T-helper 1 cell treated with Interleukin-12 subunit alpha and Interleukin-12 subunit beta and Interleukin-4 antibody, amounts not matched to agents 30 μg/mL and 1 μg/mL, for 36 hours (primary cell): ENCODE data around the gene GATD1.
A peak's percentile ranks its signal among the peaks of the same experiment; 100 is the strongest.

Source experiments
- H3K27ac Mint-ChIP-seq: one replicate; pipeline ENCODE4 v1.8.0; 2021; ENCODE audit warnings: mild to moderate bottlenecking, mixed read lengths
- H3K27me3 Mint-ChIP-seq: one replicate; pipeline ENCODE4 v1.8.0; 2021; ENCODE audit warnings: low read depth, mixed read lengths
- H3K36me3 Mint-ChIP-seq: one replicate; pipeline ENCODE4 v1.8.0; 2021; ENCODE audit warnings: low read depth, mixed read lengths
- H3K4me1 Mint-ChIP-seq: one replicate; pipeline ENCODE4 v1.8.0; 2021; ENCODE audit warnings: low read depth, mixed read lengths
- H3K4me3 Mint-ChIP-seq: one replicate; pipeline ENCODE4 v1.8.0; 2021; ENCODE audit warnings: mild to moderate bottlenecking, moderate library complexity, mixed read lengths
- H3K9me3 Mint-ChIP-seq: one replicate; pipeline ENCODE4 v1.8.0; 2021; ENCODE audit warnings: mixed read lengths

Gene GATD1

GRCh38 chr11:794013-794765 lies 16.9 kb upstream of the GATD1 start:
- no peaks in the 10 kb centered on the region for H3K27me3 Mint-ChIP-seq
- peaks cover 4% of the 10 kb centered on the region for H3K36me3 Mint-ChIP-seq
- H3K4me1 Mint-ChIP-seq: peaks cover 8% of the 10 kb centered on the region
- H3K4me3 Mint-ChIP-seq: no peak overlapping the region
- peak overlapping the region; percentile 45 for H3K27ac Mint-ChIP-seq
- H3K9me3 Mint-ChIP-seq: no peaks in the 10 kb centered on the region

DNA sequence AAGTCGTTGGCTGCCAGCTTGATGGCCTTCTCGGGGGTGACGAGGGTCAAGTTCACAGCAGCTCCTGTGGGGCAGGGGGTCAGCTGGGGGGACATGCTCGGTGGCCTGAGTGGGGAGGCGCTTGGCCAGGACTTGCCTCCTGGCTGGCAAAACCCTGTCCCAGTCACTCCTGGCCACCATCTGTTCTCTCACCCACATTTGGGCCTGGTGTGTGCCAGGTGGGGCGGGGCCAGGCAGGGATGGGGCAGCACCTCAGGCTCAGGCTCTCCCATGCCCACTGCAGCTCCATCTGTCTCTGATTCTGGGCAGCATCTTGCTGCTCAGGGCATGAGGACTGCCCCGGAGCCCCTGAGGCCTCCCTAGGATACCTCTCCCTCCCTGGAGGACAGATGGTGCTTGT lies 16.3 kb upstream of the GATD1 start:
- H3K9me3 Mint-ChIP-seq: no peaks in the 10 kb centered on the region
- H3K36me3 Mint-ChIP-seq: peaks cover 4% of the 10 kb centered on the region
- no peaks in the 10 kb centered on the region for H3K27me3 Mint-ChIP-seq
- H3K27ac Mint-ChIP-seq: peak overlapping the region; percentile 45
- H3K4me1 Mint-ChIP-seq: peaks cover 8% of the 10 kb centered on the region
- no peak overlapping the region for H3K4me3 Mint-ChIP-seq

DNA sequence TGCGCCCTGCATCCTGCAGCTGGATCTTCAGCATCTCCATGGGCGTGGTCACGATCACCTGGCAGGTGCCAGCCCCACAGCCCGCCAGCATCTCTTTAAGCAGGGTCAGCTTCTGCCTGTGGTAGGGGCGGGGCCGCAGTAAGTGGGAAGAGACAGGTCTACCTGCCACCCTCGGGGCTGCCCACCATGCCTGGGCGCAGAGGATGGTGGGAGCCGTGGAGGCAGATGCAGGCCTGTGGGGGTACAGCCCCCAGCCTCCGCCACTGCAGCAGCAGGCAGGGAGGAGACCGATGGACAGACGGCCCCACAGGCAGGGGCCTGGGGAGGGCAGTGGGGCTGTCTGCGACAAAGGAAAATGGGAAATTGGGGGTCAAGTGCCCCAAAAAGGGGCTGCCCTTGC lies 15.6 kb upstream of the GATD1 start:
- Mint-ChIP-seq H3K36me3 (peaks cover 4% of the 10 kb centered on the region), H3K9me3 (no peaks in the 10 kb centered on the region), H3K27me3 (no peaks in the 10 kb centered on the region), H3K4me3 (no peak overlapping the region), H3K4me1 (peaks cover 8% of the 10 kb centered on the region), H3K27ac (no peak overlapping the region)

GRCh38 chr11:792535-792821 lies 15.2 kb upstream of the GATD1 start:
- H3K36me3 Mint-ChIP-seq: peaks cover 4% of the 10 kb centered on the region
- peaks cover 8% of the 10 kb centered on the region for H3K4me1 Mint-ChIP-seq
- H3K4me3 Mint-ChIP-seq: no peak overlapping the region
- no peaks in the 10 kb centered on the region for H3K9me3 Mint-ChIP-seq
- no peak overlapping the region for H3K27ac Mint-ChIP-seq
- no peaks in the 10 kb centered on the region for H3K27me3 Mint-ChIP-seq

GRCh38 chr11:791658-792534 lies 14.6 kb upstream of the GATD1 start:
- Mint-ChIP-seq H3K27me3 (no peaks in the 10 kb centered on the region), H3K4me1 (peaks cover 6% of the 10 kb centered on the region), H3K9me3 (no peaks in the 10 kb centered on the region), H3K4me3 (no peak overlapping the region), H3K36me3 (peaks cover 4% of the 10 kb centered on the region), H3K27ac (no peak overlapping the region)

- no peaks in the 10 kb centered on the region for H3K9me3 Mint-ChIP-seq
- H3K36me3 Mint-ChIP-seq: peaks cover 3% of the 10 kb centered on the region
- H3K4me3 Mint-ChIP-seq: no peak overlapping the region
- no peaks in the 10 kb centered on the region for H3K27me3 Mint-ChIP-seq
- H3K4me1 Mint-ChIP-seq: peaks cover under 1% of the 10 kb centered on the region
- H3K27ac Mint-ChIP-seq: no peak overlapping the region
Measured at GRCh38 chr11:790721-791564, 13.7 kb upstream of the GATD1 start.

GRCh38 chr11:789943-790342 lies 12.7 kb upstream of the GATD1 start, which contains the start of gene CEND1:
Gene CEND1 (minus strand): TSS chr11:790090. CDS start chr11:788576, 1,514 bp downstream.
- H3K36me3 Mint-ChIP-seq: peaks cover 3% of the 10 kb centered on the region
- no peaks in the 10 kb centered on the region for H3K9me3 Mint-ChIP-seq
- H3K27ac Mint-ChIP-seq: no peak within 1 kb of the TSS
- H3K4me3 Mint-ChIP-seq: peak within 1 kb of the TSS; percentile 21
- no peaks in the 10 kb centered on the region for H3K4me1 Mint-ChIP-seq
- H3K27me3 Mint-ChIP-seq: no peaks in the 10 kb centered on the region

- H3K4me3 Mint-ChIP-seq: peak overlapping the region; percentile 21
- no peaks in the 10 kb centered on the region for H3K4me1 Mint-ChIP-seq
- H3K27ac Mint-ChIP-seq: no peak overlapping the region
- peaks cover 3% of the 10 kb centered on the region for H3K36me3 Mint-ChIP-seq
- H3K9me3 Mint-ChIP-seq: no peaks in the 10 kb centered on the region
- no peaks in the 10 kb centered on the region for H3K27me3 Mint-ChIP-seq
Measured at GRCh38 chr11:788953-789940, 12.0 kb upstream of the GATD1 start.

- no peaks in the 10 kb centered on the region for H3K27me3 Mint-ChIP-seq
- H3K27ac Mint-ChIP-seq: no peak overlapping the region
- peaks cover 5% of the 10 kb centered on the region for H3K36me3 Mint-ChIP-seq
- no peak overlapping the region for H3K4me3 Mint-ChIP-seq
- no peaks in the 10 kb centered on the region for H3K4me1 Mint-ChIP-seq
- H3K9me3 Mint-ChIP-seq: no peaks in the 10 kb centered on the region
Measured at GRCh38 chr11:788009-788640, 10.8 kb upstream of the GATD1 start.

DNA sequence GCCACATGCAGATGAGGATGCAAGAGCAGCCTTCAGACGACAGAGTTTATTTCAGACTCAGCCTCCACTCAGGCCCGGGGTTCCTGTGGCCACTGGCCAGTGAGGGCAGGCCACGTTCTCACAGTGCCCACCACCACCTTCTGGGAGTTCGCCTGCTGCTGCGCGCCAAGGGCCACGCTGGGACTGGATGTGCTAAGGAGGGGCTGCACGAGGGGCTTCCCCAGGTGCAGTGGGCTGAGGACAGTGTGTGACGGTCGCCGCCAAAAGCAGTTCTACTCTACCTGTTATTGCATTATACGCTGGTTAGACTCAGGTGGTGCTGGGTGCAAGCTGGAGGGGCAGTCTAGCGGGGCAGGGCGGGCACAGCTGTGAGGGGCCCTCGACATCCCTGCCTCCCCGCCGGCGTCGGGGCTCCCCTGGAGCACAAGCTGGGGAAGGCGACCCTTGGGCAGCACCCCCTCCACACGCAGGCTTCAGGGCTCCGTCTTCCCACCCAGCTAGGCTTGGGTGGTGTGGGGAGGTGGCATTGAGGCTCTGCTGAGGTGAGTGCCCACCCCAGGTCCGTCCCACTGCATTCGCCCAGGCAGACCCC lies 9.9 kb upstream of the GATD1 start:
- no peak overlapping the region for H3K27ac Mint-ChIP-seq
- no peaks in the 10 kb centered on the region for H3K27me3 Mint-ChIP-seq
- peaks cover 5% of the 10 kb centered on the region for H3K36me3 Mint-ChIP-seq
- no peaks in the 10 kb centered on the region for H3K9me3 Mint-ChIP-seq
- H3K4me1 Mint-ChIP-seq: no peaks in the 10 kb centered on the region
- H3K4me3 Mint-ChIP-seq: no peak overlapping the region

- H3K36me3 Mint-ChIP-seq: peaks cover 5% of the 10 kb centered on the region
- no peaks in the 10 kb centered on the region for H3K27me3 Mint-ChIP-seq
Measured at GRCh38 chr11:786235-787083, 9.2 kb upstream of the GATD1 start.

DNA sequence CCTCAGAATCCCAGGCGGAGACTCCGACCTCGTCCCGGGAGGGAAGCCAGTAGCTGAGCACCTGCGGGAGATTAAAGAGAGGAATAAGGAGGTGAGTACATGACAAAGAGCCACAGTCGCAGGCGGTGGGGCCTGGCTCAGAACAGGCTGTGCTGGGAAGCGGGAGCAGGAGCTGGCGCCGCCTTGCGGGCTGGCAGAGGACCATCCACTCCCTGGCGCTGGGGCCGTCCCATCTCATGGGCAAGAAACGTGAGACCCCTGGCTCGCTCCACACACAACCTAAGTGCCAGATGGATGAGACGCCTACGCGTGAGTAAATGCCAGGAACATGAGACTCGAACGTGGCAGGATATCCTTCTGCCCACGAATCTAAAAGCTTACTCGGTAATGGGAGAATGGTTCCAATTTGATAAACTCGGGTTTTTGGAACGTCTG lies 6.3 kb upstream of the GATD1 start:
- Mint-ChIP-seq H3K9me3 (no peaks in the 10 kb centered on the region), H3K4me3 (no peak overlapping the region), H3K36me3 (peaks cover 5% of the 10 kb centered on the region), H3K27ac (no peak overlapping the region), H3K4me1 (no peaks in the 10 kb centered on the region), H3K27me3 (no peaks in the 10 kb centered on the region)

More at GRCh38 chr11:786235-787083, 9.2 kb upstream of the GATD1 start:
- Mint-ChIP-seq H3K4me1 (no peaks in the 10 kb centered on the region), H3K4me3 (no peak overlapping the region), H3K27ac (no peak overlapping the region), H3K9me3 (no peaks in the 10 kb centered on the region)
